PFSK-1 (cell line): Measurements from ENCODE around the gene F10.

ENCODE experiments used
- FOXP2 ChIP-seq: optimal IDR thresholded peaks from 2 replicates; pipeline ENCODE3; 2011; ENCODE audit warnings: borderline replicate concordance, control low read depth, inconsistent platforms; ENCODE audit not compliant: insufficient read depth; ENCODE audit errors: extremely low read length, extremely low read depth
- POLR2AphosphoS5 ChIP-seq: IDR thresholded peaks from 2 replicates; pipeline ENCODE4 v1.6.1; 2012; ENCODE audit warnings: low read depth, mild to moderate bottlenecking, control low read depth, low read length, moderate library complexity
- REST ChIP-seq, 2 experiments: IDR thresholded peaks; 2 replicates each; pipeline versions ENCODE4 v1.6.1 to v1.8.0; 2011 to 2012; ENCODE audit warnings: low read depth in 2 of 2, low read length in 2 of 2, control low read depth in 1 of 2, inconsistent platforms in 1 of 2, mild to moderate bottlenecking in 1 of 2, moderate library complexity in 1 of 2; ENCODE audit not compliant: insufficient read depth in 1 of 2
- TAF1 ChIP-seq: IDR thresholded peaks from 2 replicates; pipeline ENCODE4 v1.6.1; 2012; ENCODE audit warnings: low read length, control low read depth, borderline replicate concordance; ENCODE audit not compliant: insufficient read depth

GRCh38 chr13:113148407-113148806 lies 25.8 kb downstream of the F10 start:
- TF ChIP-seq FOXP2 = no peak
- no peak for TF ChIP-seq POLR2AphosphoS5
- no peak for TF ChIP-seq REST (IDR thresholded peaks at IDR 0.05; ENCODE audit: insufficient read depth in 1 of 2, low read depth in 2 of 2, low read length in 2 of 2)
- no peak for TF ChIP-seq TAF1
